ENCODE results near the gene OR8H3.
"Not testable (repeated sequence)": the region's sequence is repeated elsewhere in the genome, so short reads cannot be mapped to it uniquely, and the experiment has no call there.

The OR8H3 gene, protein sequence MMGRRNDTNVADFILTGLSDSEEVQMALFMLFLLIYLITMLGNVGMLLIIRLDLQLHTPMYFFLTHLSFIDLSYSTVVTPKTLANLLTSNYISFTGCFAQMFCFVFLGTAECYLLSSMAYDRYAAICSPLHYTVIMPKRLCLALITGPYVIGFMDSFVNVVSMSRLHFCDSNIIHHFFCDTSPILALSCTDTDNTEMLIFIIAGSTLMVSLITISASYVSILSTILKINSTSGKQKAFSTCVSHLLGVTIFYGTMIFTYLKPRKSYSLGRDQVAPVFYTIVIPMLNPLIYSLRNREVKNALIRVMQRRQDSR

DNA sequence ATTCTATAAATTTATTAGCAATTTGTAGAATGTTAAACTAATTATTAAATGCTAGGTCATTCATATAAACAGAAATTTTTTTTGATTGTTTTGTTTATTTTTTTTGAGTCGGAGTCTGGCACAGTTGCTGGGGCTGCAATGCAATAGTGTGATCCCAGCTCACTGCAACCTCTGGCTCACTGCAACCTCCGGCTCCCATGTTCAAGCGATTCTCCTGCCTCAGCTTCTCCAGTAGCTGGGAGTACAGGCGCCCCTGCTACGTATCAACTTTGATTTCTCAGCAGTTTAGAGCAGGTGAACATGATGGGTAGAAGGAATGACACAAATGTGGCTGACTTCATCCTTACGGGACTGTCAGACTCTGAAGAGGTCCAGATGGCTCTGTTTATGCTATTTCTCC lies at the start of gene OR8H3:
Gene OR8H3, plus strand, starts transcription at position 301 of the 400 bp plus-strand sequence. Its CDS starts 0 bp downstream, at position 301.
- DNase-seq (ENCODE audit: extremely low read depth in 1 of 2, low read depth in 1 of 2), result no peak

DNA sequence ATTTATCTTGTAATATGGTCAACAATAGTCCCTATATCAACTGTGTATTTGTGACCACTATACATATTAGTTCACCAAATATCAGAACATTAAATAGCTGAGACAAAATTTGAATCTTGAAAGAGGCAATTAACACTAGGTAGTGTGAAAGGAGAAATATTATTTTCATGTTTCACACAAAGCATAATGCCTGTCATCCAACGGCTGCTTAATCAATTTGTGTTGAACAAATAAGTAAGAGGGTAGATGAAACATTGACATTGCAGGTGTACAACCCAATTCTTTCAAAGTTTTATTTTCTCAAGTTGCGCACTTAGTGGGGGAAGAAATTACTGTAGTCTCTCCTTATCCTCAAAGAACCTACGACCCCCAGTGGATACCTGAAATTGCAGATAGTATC lies 32.5 kb upstream of the OR8H3 start:
- DNase-seq (ENCODE audit: extremely low read depth in 1 of 2, low read depth in 1 of 2), result no peak

DNA sequence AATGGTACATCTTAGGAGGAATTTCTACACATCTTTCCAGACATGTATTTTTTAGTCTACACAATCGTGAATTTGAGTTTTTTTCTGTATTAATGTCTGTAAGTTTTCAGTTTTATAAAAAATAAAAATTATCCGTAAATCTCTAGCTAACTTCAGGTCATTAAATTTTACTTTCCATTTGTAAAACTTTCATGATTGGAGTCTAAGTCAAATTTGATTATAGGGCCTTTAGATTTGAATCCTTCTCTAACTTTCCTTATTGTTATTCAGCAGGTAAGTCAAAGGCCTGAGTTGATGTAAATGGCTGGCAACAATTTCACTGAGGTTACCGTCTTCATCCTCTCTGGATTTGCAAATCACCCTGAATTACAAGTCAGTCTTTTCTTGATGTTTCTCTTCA lies 29.2 kb upstream of the OR8H3 start, which contains the start of gene OR8I2:
Gene OR8I2, plus strand, starts transcription at position 301 of the 400 bp plus-strand sequence. Its CDS starts 0 bp downstream, at position 301.
- no peak for DNase-seq (ENCODE audit: extremely low read depth in 1 of 2, low read depth in 1 of 2)

DNA sequence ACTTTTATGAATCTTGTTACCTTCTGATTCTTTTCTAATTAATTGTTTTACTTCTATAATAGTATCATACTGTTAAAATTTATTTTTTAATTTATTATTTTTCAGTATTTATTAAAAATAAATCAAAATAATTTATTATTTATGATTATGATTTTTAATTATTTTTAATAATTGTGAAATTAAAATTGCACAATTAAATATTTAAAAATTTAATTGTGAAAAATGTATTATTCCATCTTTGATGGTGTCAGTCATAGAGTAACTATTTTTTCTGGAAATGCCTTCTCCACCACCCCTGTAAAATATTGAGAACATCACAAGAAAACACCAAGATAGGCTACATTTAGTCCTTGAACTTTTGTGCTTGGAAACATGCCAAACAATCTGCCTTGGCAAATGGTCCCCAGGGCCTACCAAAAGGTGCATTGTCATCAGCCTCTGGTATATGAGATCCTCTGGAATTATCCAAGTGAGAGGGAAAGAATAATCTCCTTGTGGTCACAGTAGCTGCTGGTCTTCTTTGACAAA lies 18.9 kb upstream of the OR8H3 start, which contains the start of gene OR8H2:
Gene OR8H2, plus strand, starts transcription at position 478 of the 528 bp plus-strand sequence. CDS start 1,356 bp downstream, outside the sequence.
- DNase-seq (ENCODE audit: extremely low read depth in 1 of 2, low read depth in 1 of 2), result no peak

DNA sequence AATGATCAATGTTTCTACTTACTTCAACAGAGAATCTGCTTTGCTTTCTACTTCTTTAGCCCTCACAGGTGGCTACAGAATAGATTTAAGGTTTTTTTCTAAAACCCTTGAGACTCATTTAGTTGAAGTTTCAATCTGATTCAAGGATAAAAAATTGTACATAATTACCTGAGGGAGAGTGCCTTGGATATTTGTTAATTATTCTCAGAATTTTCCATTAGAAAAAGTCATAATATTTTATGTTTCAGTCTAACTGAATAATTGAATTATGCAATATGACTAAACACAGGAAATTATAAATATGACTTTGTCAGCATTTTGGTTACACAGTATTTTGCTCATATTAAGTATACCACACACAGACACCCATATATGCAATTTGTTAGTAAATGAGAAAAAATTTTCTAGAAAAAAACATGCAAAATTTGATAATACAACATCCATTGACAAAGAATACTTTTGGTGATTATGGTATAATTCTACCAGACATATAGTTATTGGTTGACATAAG lies 18.0 kb downstream of the OR8H3 start, which contains the start of gene OR8J3:
Gene OR8J3, minus strand, starts transcription at position 51 of the 511 bp plus-strand sequence. CDS start 2,483 bp downstream, outside the sequence.
- no peak for DNase-seq (ENCODE audit: extremely low read depth in 1 of 2, low read depth in 1 of 2)

DNA sequence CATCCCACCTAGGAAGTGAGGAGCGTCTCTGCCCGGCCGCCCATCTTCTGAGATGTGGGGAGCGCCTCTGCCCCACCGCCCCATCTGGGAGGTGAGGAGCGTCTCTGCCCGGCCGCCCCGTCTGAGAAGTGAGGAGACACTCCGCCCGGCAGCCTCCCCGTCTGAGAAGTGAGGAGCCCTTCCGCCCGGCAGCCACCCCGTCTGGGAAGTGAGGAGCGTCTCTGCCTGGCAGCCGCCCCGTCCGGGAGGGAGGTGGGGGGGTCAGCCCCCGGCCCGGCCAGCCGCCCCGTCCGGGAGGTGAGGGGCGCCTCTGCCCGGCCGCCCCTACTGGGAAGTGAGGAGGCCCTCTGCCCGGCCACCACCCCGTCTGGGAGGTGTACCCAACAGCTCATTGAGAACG lies 21.5 kb downstream of the OR8H3 start:
- not testable (repeated sequence) for DNase-seq (ENCODE audit: extremely low read depth in 1 of 2, low read depth in 1 of 2)

DNA sequence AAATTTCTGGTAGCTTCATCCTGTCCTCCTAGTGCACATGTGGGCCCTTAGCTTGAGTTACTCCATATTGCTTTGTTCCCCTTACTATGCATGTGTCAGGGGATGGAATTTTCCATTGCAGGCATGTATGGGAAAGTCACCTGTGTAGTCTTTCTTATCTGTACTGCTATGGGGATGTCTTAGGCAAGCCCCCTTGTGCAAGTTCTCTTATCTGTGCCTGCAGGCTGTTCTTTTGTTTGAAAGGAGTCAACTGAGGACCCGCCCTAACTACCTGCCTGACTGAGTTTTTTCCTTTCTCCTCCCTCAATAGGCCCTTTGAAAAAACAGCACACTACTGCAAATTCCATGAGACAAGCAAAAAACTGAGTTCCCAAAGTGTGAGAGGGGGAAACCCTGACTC lies 29.2 kb downstream of the OR8H3 start:
- no peak for DNase-seq (ENCODE audit: extremely low read depth in 1 of 2, low read depth in 1 of 2)

DNA sequence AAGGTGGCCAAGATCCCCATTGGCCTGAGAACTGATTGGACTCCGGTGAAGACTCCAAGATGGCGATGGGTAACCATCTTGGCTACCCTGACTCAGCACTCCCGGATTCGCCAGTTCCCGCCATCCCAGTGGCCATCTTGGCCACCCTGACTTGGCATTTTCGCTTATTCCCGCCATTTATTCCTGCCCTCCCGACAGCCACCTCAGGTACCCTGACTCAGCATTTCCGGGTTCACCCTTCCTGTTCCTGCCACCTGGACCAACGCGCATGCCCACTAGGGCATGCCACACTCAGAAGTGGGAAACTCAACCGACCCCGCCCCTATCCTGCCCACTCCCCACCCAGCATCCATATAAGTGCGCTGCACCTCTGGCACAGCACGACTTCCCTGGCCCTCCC lies 30.2 kb downstream of the OR8H3 start:
- no peak for DNase-seq (ENCODE audit: extremely low read depth in 1 of 2, low read depth in 1 of 2)

DNA sequence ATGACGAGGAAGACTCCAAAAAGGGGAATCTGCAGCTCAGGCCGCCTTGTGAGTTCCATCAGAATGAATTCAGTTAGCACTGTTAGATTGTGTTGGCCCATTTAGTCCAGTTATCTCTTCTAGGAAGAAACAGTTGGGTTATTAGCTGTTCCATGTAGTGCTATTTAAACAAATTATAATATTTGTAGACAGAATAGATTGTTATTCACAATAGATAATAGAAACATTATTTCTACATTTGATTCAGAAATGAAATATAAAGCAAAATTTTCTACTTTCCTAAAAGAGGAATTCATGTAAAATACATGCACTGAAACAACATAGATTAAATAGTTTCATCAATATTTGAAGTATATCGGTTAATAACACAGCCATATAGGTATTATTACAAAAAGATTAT lies 38.0 kb downstream of the OR8H3 start, which contains the start of gene OR8K5:
Gene OR8K5, minus strand, starts transcription at position 101 of the 400 bp plus-strand sequence. Its CDS starts 0 bp downstream, at position 101.
- no peak for DNase-seq (ENCODE audit: extremely low read depth in 1 of 2, low read depth in 1 of 2)

DNA sequence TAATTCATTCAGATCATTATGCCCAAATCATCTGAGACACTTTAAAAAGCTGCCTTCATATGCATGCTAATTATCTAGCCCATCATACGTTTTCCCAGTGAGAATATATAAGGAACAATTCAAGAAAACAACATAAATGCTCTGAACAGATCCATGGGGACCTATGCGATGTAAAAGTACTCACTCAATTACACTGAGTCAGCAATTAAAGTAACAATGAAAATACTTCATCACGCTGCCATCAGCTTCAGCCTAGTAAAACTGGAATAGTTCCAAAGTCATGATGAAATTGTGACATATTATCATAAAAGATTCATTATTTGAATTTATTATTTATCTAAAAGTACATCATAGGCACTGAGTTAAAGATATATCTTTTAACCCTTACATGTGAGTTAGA lies 41.6 kb downstream of the OR8H3 start:
- no peak for DNase-seq (ENCODE audit: extremely low read depth in 1 of 2, low read depth in 1 of 2)

DNA sequence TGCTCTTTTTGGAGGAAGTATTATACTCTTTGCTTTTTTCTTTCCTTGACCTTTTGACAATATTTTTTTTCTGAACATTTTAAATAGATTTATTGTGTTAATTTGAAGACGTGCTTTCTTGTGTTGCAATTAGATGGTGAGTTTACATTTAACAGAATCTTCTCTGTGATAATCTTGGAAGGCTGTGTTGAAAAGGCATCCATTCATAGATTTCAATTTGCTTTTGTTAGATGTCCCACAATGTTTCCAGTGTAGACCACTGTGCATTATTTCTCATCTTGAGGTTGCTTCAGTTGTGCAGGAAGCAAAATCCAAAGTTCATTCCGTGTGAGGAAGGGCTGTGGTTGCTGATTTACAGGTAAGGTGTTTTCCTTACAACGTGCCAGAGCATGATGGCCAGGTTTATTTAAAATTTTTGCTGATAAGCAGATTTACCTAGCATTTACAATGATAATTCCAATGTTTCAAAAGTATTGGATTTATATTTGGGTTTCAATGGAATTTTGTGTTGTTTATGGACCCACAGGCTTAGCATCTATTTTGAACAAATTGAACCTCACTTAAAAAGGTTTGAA lies 50.2 kb downstream of the OR8H3 start:
- no peak for DNase-seq (ENCODE audit: extremely low read depth in 1 of 2, low read depth in 1 of 2)
